H1 (cell line): ENCODE measurements around the gene NR1H2.

ENCODE experiments used
- CTCF ChIP-seq, 3 experiments: IDR thresholded peaks; 1 replicate in 2 of 3; 2 replicates in 1 of 3; pipeline versions ENCODE4 v1.5.1 to v1.6.1; 2011; ENCODE audit warnings: low read length in 3 of 3, mild to moderate bottlenecking in 3 of 3, inconsistent platforms in 2 of 3, low read depth in 1 of 3, moderate library complexity in 1 of 3; ENCODE audit not compliant: insufficient read depth in 1 of 3; ENCODE audit errors: control extremely low read depth in 1 of 3
- EZH2 ChIP-seq: fragments of 200-600 bp; sonication (generic); IDR thresholded peaks from 2 replicates; pipeline ENCODE4 v1.7.1; 2012; ENCODE audit warnings: low read depth, mild to moderate bottlenecking, moderate library complexity, low read length, inconsistent platforms; ENCODE audit not compliant: severe bottlenecking
- FOSL1 ChIP-seq: IDR thresholded peaks from 2 replicates; pipeline ENCODE4 v1.6.1; 2011; ENCODE audit warnings: mild to moderate bottlenecking, low read depth, low read length, moderate library complexity; ENCODE audit not compliant: insufficient read depth
- JUND ChIP-seq: IDR thresholded peaks from 2 replicates; pipeline ENCODE4 v1.6.1; 2011; ENCODE audit warnings: mild to moderate bottlenecking, improper control_type of control experiment, low read length
- PHF8 ChIP-seq: fragments of 200-600 bp; sonication (generic); conservative IDR thresholded peaks from 2 replicates; pipeline ENCODE4 v1.7.1; 2012; ENCODE audit warnings: low read depth, mild to moderate bottlenecking, inconsistent platforms, low read length, moderate library complexity
- POLR2A ChIP-seq, 2 experiments: IDR thresholded peaks; 1 replicate in 1 of 2; 2 replicates in 1 of 2; pipeline ENCODE4 v1.6.1; 2011; ENCODE audit warnings: low read depth in 2 of 2, low read length in 2 of 2, mild to moderate bottlenecking in 2 of 2; ENCODE audit errors: control extremely low read depth in 1 of 2
- POLR2AphosphoS5 ChIP-seq: IDR thresholded peaks from 2 replicates; pipeline ENCODE4 v1.6.1; 2011; ENCODE audit warnings: low read depth, low read length
- SP1 ChIP-seq: IDR thresholded peaks from 2 replicates; pipeline ENCODE4 v1.6.1; 2011; ENCODE audit warnings: low read depth, low read length
- SUZ12 ChIP-seq: fragments of 200-600 bp; sonication (generic); IDR thresholded peaks from 2 replicates; pipeline ENCODE4 v1.6.1; 2012; ENCODE audit warnings: mild to moderate bottlenecking, inconsistent platforms, low read length, moderate library complexity, mixed read lengths
- ZNF274 ChIP-seq: IDR thresholded peaks from 2 replicates; pipeline ENCODE4 v1.7.0; 2012; ENCODE audit warnings: low read length, borderline replicate concordance; ENCODE audit errors: extremely low read depth
- TF ChIP-seq, protein P1 (sequence below): IDR thresholded peaks from 2 replicates; pipeline ENCODE4 v1.6.1; 2012; ENCODE audit warnings: low read length, inconsistent platforms

GRCh38 chr19:50414864-50415660 lies 38.8 kb downstream of the NR1H2 start:
- TF ChIP-seq ZNF274, result no peak
- peak; percentile 94 to 99 (median 95) for TF ChIP-seq CTCF (IDR thresholded peaks at IDR 0.05; ENCODE audit: control extremely low read depth in 1 of 3, insufficient read depth in 1 of 3, low read depth in 1 of 3, low read length in 3 of 3)
- TF ChIP-seq FOSL1, result no peak
- no peak for TF ChIP-seq EZH2
- TF ChIP-seq, protein P1, sequence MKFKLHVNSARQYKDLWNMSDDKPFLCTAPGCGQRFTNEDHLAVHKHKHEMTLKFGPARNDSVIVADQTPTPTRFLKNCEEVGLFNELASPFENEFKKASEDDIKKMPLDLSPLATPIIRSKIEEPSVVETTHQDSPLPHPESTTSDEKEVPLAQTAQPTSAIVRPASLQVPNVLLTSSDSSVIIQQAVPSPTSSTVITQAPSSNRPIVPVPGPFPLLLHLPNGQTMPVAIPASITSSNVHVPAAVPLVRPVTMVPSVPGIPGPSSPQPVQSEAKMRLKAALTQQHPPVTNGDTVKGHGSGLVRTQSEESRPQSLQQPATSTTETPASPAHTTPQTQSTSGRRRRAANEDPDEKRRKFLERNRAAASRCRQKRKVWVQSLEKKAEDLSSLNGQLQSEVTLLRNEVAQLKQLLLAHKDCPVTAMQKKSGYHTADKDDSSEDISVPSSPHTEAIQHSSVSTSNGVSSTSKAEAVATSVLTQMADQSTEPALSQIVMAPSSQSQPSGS, result no peak
- peak; percentile 42; the same call in 1 of the 2 replicates for TF ChIP-seq POLR2AphosphoS5
- TF ChIP-seq SUZ12, result no peak
- no peak for TF ChIP-seq SP1
- TF ChIP-seq POLR2A (IDR thresholded peaks at IDR 0.05; ENCODE audit: control extremely low read depth in 1 of 2, low read depth in 2 of 2, low read length in 2 of 2), result no peak
- TF ChIP-seq JUND, result peak; percentile 25; the same call in 1 of the 2 replicates
- TF ChIP-seq PHF8, result no peak
